K562 (cell line): ENCODE results near the gene ZNF273. TPM values are rescaled to one million over a fixed set of nuclear protein-coding genes. Genes with fewer than 3 reads are reported as not detected.
A peak's percentile ranks its signal among the peaks of the same experiment; 100 is the strongest.

Experiments used
- DPF2 ChIP-seq: fragments of 450-650 bp; IDR thresholded peaks from 2 replicates; pipeline ENCODE4 v1.6.1; 2016
- polyA plus RNA-seq, 8 experiments: library from polyadenylated mRNA; depleted of rRNA in 4 of 8; stranded (reverse) in 5 of 8; unstranded in 3 of 8; fragments of >200 nt; fragmentation: Nextera tagmentation in 2 of 8; fragmentation: Illumina TruSeq in 1 of 8; extraction: Ambion mirVana in 2 of 8; extraction: Trizol in 1 of 8; gene quantifications; 2 replicates each; pipeline versions ENCODE4 v1.2.1 to v1.2.3, GENCODE V29; 2011 to 2014; ENCODE audit warnings: inconsistent platforms in 1 of 8, missing spikeins in 1 of 8
- total RNA-seq, 7 experiments: library from RNA; depleted of rRNA in 6 of 7; stranded (reverse); fragments of >200 nt in 6 of 7; fragmentation: Illumina TruSeq in 2 of 7; extraction: Trizol in 2 of 7; gene quantifications; 2 replicates each; pipeline versions ENCODE4 v1.2.1 to v1.2.3, GENCODE V29; 2011 to 2021; ENCODE audit warnings: low replicate concordance in 1 of 7
- TF ChIP-seq, protein P1 (sequence below), 2 experiments: fragments of 450-650 bp in 1 of 2; sonication (generic) in 1 of 2; formaldehyde crosslinking in 1 of 2; IDR thresholded peaks; 2 replicates each; pipeline versions ENCODE4 v1.7.1 to v1.9.0; 2016 to 2022; ENCODE audit warnings: inconsistent platforms in 1 of 2, mild to moderate bottlenecking in 1 of 2, missing genetic modification reagents in 1 of 2
- TF ChIP-seq, protein P2 (sequence below): fragments of 450-650 bp; IDR thresholded peaks from 2 replicates; pipeline ENCODE4 v1.6.1; 2016
- TF ChIP-seq, protein P3 (sequence below): fragments of 200-800 bp; sonication (Bioruptor generic); IDR thresholded peaks from 2 replicates; pipeline ENCODE4 v1.6.1; 2017; ENCODE audit warnings: missing genetic modification characterization, missing compliant biosample characterization

ZNF273 gene
- total and polyA plus RNA-seq, 9 of the 15 experiments (the other 6 are each of a cell fraction or from before 2014, with no cell fraction given) = 13.3 to 37.0 (median 20.7) TPM

- TF ChIP-seq, protein P1, sequence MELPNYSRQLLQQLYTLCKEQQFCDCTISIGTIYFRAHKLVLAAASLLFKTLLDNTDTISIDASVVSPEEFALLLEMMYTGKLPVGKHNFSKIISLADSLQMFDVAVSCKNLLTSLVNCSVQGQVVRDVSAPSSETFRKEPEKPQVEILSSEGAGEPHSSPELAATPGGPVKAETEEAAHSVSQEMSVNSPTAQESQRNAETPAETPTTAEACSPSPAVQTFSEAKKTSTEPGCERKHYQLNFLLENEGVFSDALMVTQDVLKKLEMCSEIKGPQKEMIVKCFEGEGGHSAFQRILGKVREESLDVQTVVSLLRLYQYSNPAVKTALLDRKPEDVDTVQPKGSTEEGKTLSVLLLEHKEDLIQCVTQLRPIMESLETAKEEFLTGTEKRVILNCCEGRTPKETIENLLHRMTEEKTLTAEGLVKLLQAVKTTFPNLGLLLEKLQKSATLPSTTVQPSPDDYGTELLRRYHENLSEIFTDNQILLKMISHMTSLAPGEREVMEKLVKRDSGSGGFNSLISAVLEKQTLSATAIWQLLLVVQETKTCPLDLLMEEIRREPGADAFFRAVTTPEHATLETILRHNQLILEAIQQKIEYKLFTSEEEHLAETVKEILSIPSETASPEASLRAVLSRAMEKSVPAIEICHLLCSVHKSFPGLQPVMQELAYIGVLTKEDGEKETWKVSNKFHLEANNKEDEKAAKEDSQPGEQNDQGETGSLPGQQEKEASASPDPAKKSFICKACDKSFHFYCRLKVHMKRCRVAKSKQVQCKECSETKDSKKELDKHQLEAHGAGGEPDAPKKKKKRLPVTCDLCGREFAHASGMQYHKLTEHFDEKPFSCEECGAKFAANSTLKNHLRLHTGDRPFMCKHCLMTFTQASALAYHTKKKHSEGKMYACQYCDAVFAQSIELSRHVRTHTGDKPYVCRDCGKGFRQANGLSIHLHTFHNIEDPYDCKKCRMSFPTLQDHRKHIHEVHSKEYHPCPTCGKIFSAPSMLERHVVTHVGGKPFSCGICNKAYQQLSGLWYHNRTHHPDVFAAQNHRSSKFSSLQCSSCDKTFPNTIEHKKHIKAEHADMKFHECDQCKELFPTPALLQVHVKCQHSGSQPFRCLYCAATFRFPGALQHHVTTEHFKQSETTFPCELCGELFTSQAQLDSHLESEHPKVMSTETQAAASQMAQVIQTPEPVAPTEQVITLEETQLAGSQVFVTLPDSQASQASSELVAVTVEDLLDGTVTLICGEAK (IDR thresholded peaks at IDR 0.05) = peak; percentile 48; the same call in 1 of the 2 replicates
- TF ChIP-seq, protein P1 (CRISPR knock-in tag; IDR thresholded peaks at IDR 0.05) = no peak
- TF ChIP-seq, protein P2, sequence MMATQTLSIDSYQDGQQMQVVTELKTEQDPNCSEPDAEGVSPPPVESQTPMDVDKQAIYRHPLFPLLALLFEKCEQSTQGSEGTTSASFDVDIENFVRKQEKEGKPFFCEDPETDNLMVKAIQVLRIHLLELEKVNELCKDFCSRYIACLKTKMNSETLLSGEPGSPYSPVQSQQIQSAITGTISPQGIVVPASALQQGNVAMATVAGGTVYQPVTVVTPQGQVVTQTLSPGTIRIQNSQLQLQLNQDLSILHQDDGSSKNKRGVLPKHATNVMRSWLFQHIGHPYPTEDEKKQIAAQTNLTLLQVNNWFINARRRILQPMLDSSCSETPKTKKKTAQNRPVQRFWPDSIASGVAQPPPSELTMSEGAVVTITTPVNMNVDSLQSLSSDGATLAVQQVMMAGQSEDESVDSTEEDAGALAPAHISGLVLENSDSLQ = 0 out of 2 replicates have a peak, but pooled peaks have one; percentile 17
- 0 out of 2 replicates have a peak, but pooled peaks have one; percentile 10 for TF ChIP-seq DPF2
- TF ChIP-seq, protein P3, sequence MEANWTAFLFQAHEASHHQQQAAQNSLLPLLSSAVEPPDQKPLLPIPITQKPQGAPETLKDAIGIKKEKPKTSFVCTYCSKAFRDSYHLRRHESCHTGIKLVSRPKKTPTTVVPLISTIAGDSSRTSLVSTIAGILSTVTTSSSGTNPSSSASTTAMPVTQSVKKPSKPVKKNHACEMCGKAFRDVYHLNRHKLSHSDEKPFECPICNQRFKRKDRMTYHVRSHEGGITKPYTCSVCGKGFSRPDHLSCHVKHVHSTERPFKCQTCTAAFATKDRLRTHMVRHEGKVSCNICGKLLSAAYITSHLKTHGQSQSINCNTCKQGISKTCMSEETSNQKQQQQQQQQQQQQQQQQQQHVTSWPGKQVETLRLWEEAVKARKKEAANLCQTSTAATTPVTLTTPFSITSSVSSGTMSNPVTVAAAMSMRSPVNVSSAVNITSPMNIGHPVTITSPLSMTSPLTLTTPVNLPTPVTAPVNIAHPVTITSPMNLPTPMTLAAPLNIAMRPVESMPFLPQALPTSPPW = no peak
- TF ChIP-seq, all 486 proteins: peak for 12
These were observed 935 bp downstream of the ZNF273 start (continued) for GRCh38 chr7:64904008-64904407.
